GM12878 (cell line): ENCODE results near the gene CPB2.

Experiments
- EZH2 ChIP-seq: IDR thresholded peaks from 2 replicates; pipeline ENCODE4 v1.6.1; 2012; ENCODE audit warnings: low read depth, mild to moderate bottlenecking, control low read depth, inconsistent platforms, low read length, borderline replicate concordance; ENCODE audit not compliant: control insufficient read depth
- HCFC1 ChIP-seq: fragments of 150-350 bp; IDR thresholded peaks from 2 replicates; pipeline ENCODE4 v1.6.1; 2014; ENCODE audit warnings: low read length
- SIN3A ChIP-seq: IDR thresholded peaks from 2 replicates; pipeline ENCODE4 v1.6.1; 2012; ENCODE audit warnings: low read depth, low read length, improper control_type of control experiment
- TARDBP ChIP-seq: IDR thresholded peaks from 2 replicates; pipeline ENCODE4 v1.6.1; 2016; ENCODE audit warnings: borderline replicate concordance

- no peak for TF ChIP-seq SIN3A
- TF ChIP-seq EZH2, result no peak
- no peak for TF ChIP-seq TARDBP
- TF ChIP-seq HCFC1, result no peak
These were observed 4.5 kb downstream of the CPB2 start for GRCh38 chr13:46100191-46100815.
